B cell (primary cell): ENCODE data around the gene SFMBT1. TPM values are rescaled to one million over a fixed set of nuclear protein-coding genes. Genes with fewer than 3 reads are reported as not detected.

Experiments
- ATAC-seq: fragments of 200-7000 bp; cut with Tn5 transposase; one replicate; pipeline ENCODE4 v1.10.0; 2021; ENCODE audit warnings: low read depth, mild to moderate bottlenecking, moderate number of reproducible peaks, moderate library complexity
- CTCF ChIA-PET: fragments of 350-600 bp; sonication (Branson Sonifier 250); formaldehyde crosslinking; loops from one replicate; lab custom pipeline; 2021; ENCODE audit warnings: antibody characterized with exemption, inconsistent platforms; lab: Charles Lee
- POLR2A ChIA-PET: fragments of 350-600 bp; sonication (Branson Sonifier 250); formaldehyde crosslinking; loops from one replicate; lab custom pipeline; 2021; ENCODE audit warnings: antibody characterized with exemption; lab: Charles Lee
- DNase-seq: peaks from one replicate; pipeline ENCODE4 v3.0.0; 2013
- H2AFZ ChIP-seq: 2 replicates; pipeline ENCODE4 v1.6.1; 2012; ENCODE audit warnings: mild to moderate bottlenecking, low read depth, low read length; ENCODE audit not compliant: insufficient read depth, poor library complexity, severe bottlenecking
- H3K27ac ChIP-seq, 2 donors: 1 replicate in 1 of 2; 2 replicates in 1 of 2; pipeline ENCODE4 v1.5.1; 2012 to 2013; ENCODE audit warnings: low read length in 2 of 2, mild to moderate bottlenecking in 2 of 2, moderate library complexity in 1 of 2
- H3K27me3 ChIP-seq, 4 experiments: fragments of 200-600 bp in 1 of 4; sonication (generic) in 1 of 4; replicated peaks in 1 of 4; 1 replicate in 2 of 4; 2 replicates in 2 of 4; pipeline versions ENCODE4 v1.6.1 to v1.7.0; 2013 to 2016; ENCODE audit warnings: low read length in 3 of 4, mild to moderate bottlenecking in 2 of 4, mixed read lengths in 1 of 4, moderate library complexity in 1 of 4; ENCODE audit not compliant: insufficient read depth in 4 of 4, control insufficient read depth in 3 of 4; ENCODE audit errors: control extremely low read depth in 1 of 4
- H3K36me3 ChIP-seq, 2 experiments: replicated peaks in 1 of 2; 1 replicate in 1 of 2; 2 replicates in 1 of 2; pipeline versions ENCODE4 v1.6.1 to v1.7.1; 2013; ENCODE audit warnings: low read length in 1 of 2; ENCODE audit not compliant: insufficient read depth in 2 of 2, control insufficient read depth in 1 of 2; ENCODE audit errors: control extremely low read depth in 1 of 2, extremely low read depth in 1 of 2
- H3K4me1 ChIP-seq, 2 donors: fragments of 200-600 bp in 1 of 2; sonication (generic) in 1 of 2; 1 replicate in 1 of 2; 2 replicates in 1 of 2; pipeline versions ENCODE4 v1.5.1 to v1.6.1; 2013 to 2017; ENCODE audit warnings: low read length in 2 of 2; ENCODE audit not compliant: control insufficient read depth in 2 of 2, insufficient read depth in 2 of 2
- H3K4me2 ChIP-seq: replicated peaks from 2 replicates; pipeline ENCODE3; 2012; ENCODE audit warnings: mild to moderate bottlenecking, low read depth, low read length; ENCODE audit not compliant: poor library complexity, severe bottlenecking
- H3K4me3 ChIP-seq, 5 experiments: fragments of 200-600 bp in 1 of 5; sonication (generic) in 1 of 5; 1 replicate in 3 of 5; 2 replicates in 2 of 5; pipeline versions ENCODE4 v1.5.1 to v1.7.0; 2011 to 2016; ENCODE audit warnings: low read length in 4 of 5, mild to moderate bottlenecking in 4 of 5, low read depth in 2 of 5, control low read depth in 1 of 5, moderate library complexity in 1 of 5; ENCODE audit not compliant: insufficient read depth in 1 of 5; ENCODE audit errors: control extremely low read depth in 1 of 5, extremely low read depth in 1 of 5
- H3K79me2 ChIP-seq: fragments of 200-600 bp; sonication (generic); one replicate; pipeline ENCODE4 v1.6.0; 2016; ENCODE audit warnings: low read length; ENCODE audit not compliant: control insufficient read depth, insufficient read depth
- H3K9ac ChIP-seq: fragments of 200-600 bp; sonication (generic); 2 replicates; pipeline ENCODE4 v1.6.1; 2017; ENCODE audit warnings: mild to moderate bottlenecking, low read length, moderate library complexity
- H3K9me3 ChIP-seq, 3 donors: one replicate each; pipeline versions ENCODE4 v1.6.1 to v1.7.1; 2013; ENCODE audit warnings: low read length in 2 of 3; ENCODE audit not compliant: control insufficient read depth in 2 of 3, insufficient read depth in 1 of 3; ENCODE audit errors: control extremely low read depth in 1 of 3
- H4K20me1 ChIP-seq: 2 replicates; pipeline ENCODE4 v1.6.0; 2012; ENCODE audit warnings: mild to moderate bottlenecking, low read length; ENCODE audit not compliant: insufficient read depth, control insufficient read depth, poor library complexity, severe bottlenecking
- H3K27ac Mint-ChIP-seq: one replicate; pipeline ENCODE4 v1.8.0; 2021; ENCODE audit warnings: mixed read lengths
- H3K27me3 Mint-ChIP-seq: one replicate; pipeline ENCODE4 v1.8.0; 2021; ENCODE audit warnings: mixed read lengths
- H3K4me1 Mint-ChIP-seq: one replicate; pipeline ENCODE4 v1.8.0; 2021; ENCODE audit warnings: mixed read lengths
- H3K4me3 Mint-ChIP-seq: one replicate; pipeline ENCODE4 v1.8.0; 2021; ENCODE audit warnings: mixed read lengths
- H3K9me3 Mint-ChIP-seq: one replicate; pipeline ENCODE4 v1.8.0; 2022; ENCODE audit warnings: mixed read lengths; ENCODE audit not compliant: insufficient read depth
- CTCF ChIP-seq: fragments of 200-600 bp; IDR thresholded peaks from one replicate; pipeline ENCODE4 v1.8.0; 2022; ENCODE audit warnings: antibody characterized with exemption, mild to moderate bottlenecking
- EZH2 ChIP-seq: IDR thresholded peaks from 2 replicates; pipeline ENCODE4 v1.6.1; 2012; ENCODE audit warnings: borderline replicate concordance, low read depth, mild to moderate bottlenecking, moderate library complexity, low read length; ENCODE audit not compliant: insufficient read depth, poor library complexity, severe bottlenecking
- WGBS: methylation state at CpG from one replicate; pipeline ENCODE4 v1.1.5; 2013; ENCODE audit warnings: missing lambda C conversion rate; ENCODE audit not compliant: insufficient coverage; 5-methylcytosine and 5-hydroxymethylcytosine counted together
- intact Hi-C: fragments of 100-400 bp; cut with micrococcal nuclease; formaldehyde crosslinking; loops from one replicate; pipeline ENCODE4 v1.10.0; 2022
- polyA plus RNA-seq: library from polyadenylated mRNA; depleted of rRNA; stranded (reverse); fragments of >200 nt; gene quantifications from 2 replicates; pipeline ENCODE4 v1.2.3, GENCODE V29; 2012
- total RNA-seq, 2 donors: library from RNA; stranded (reverse); fragments of 120-200 nt in 1 of 2; gene quantifications; 1 replicate in 1 of 2; 2 replicates in 1 of 2; pipeline versions ENCODE4 v1.2.3 to v1.2.4, GENCODE V29; 2013 to 2022

The SFMBT1 gene
- total and polyA plus RNA-seq, 2 donors (not counting 1 experiment from before 2014, with no cell fraction given), result 9.9 to 55.8 TPM

DNA sequence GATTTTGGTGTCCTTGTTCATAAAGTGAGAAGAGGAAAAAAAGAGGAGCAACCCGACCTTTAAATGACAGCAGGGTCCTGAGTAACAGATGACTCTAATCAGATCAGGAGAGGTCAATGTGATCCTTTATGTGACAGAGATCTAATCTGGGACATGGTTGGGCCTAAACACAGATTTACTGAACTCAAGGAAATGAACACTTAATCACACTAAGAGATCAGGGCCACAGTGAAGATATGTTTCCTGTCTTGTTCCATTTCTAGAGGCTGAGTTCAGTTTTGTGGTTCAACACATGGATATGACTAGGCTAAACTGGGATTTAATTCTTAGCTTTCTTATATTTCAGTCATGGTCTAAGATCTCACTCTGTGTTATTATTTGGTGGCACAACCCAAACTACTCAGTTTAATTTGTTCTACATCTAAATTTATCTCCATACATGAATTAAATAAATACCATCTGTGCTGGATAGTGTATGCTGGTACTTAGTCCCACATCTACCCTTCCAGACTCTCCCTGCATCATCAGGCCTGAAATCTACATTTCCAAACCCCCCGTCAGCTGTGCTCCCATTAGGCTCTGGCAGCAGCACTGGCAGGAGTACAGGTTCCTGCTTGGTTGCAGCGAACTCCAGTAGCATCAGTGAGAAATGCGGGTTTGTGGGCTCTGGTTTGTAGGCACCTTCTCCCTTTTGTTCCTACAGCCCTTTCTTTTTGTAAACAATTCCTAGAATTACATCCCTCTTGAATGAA is 22.6 kb downstream of the SFMBT1 start:
- 80% methylated on average over 4 of the region's 4 CpGs for WGBS
- intact Hi-C loops, result no loop called here
- Histone ChIP-seq H3K4me1 (peaks cover 14 to 20% of the 10 kb centered on the region in 2 donors), H3K9ac (no peak overlapping the region), H3K4me3 (no peak overlapping the region), H3K27me3 (no peaks in the 10 kb centered on the region), H3K27ac (no peak overlapping the region), H4K20me1 (peaks cover 11% of the 10 kb centered on the region), H3K9me3 (no peaks in the 10 kb centered on the region), H3K79me2 (peaks cover 87% of the 10 kb centered on the region), H3K4me2 (no peak overlapping the region), H2AFZ (no peak overlapping the region), H3K36me3 (no peaks in the 10 kb centered on the region)
- peaks cover 50% of the 10 kb centered on the region for H3K4me1 Mint-ChIP-seq
- no peak for ATAC-seq
- no peak overlapping the region for H3K4me3 Mint-ChIP-seq
- TF ChIP-seq EZH2 (no peak), CTCF (no peak)
- H3K27ac Mint-ChIP-seq, result no peak overlapping the region
- ChIA-PET POLR2A (interaction anchor here (0.6 kb wide), 1 partner anchor 10 kb away, joined by 3 read pairs; no protein-coding TSS in a partner anchor), CTCF (interaction anchor here (1.0 kb wide), 1 partner anchor 88 kb away, joined by 3 read pairs; no protein-coding TSS in a partner anchor)
- DNase-seq, result no peak
- no peaks in the 10 kb centered on the region for H3K27me3 Mint-ChIP-seq
- no peaks in the 10 kb centered on the region for H3K9me3 Mint-ChIP-seq

GRCh38 chr3:53022647-53023046 is 23.2 kb downstream of the SFMBT1 start:
- TF ChIP-seq EZH2, result no peak
- TF ChIP-seq CTCF, result no peak
- H4K20me1 ChIP-seq, result peaks cover 5% of the 10 kb centered on the region
- Mint-ChIP-seq H3K4me1 (peaks cover 54% of the 10 kb centered on the region), H3K27me3 (no peaks in the 10 kb centered on the region), H3K9me3 (no peaks in the 10 kb centered on the region), H3K4me3 (no peak overlapping the region), H3K27ac (no peak overlapping the region)
- no peak overlapping the region for H3K4me2 ChIP-seq
- ATAC-seq (no peak), DNase-seq (no peak)
- H3K36me3 ChIP-seq, result no peaks in the 10 kb centered on the region
- H3K4me1 ChIP-seq, result peaks cover 20 to 26% of the 10 kb centered on the region in 2 donors
- H3K9me3 ChIP-seq, result no peaks in the 10 kb centered on the region
- WGBS, result no CpG with 5 or more reads among the region's 3 CpGs
- no peak overlapping the region for H3K4me3 ChIP-seq
- H3K9ac ChIP-seq, result no peak overlapping the region
- no peak overlapping the region for H3K27ac ChIP-seq
- ChIA-PET POLR2A (interaction anchor here (0.5 kb wide), 1 partner anchor 19 kb away, joined by 3 read pairs; no protein-coding TSS in a partner anchor), CTCF (no interaction called here)
- no peaks in the 10 kb centered on the region for H3K27me3 ChIP-seq
- peaks cover 81% of the 10 kb centered on the region for H3K79me2 ChIP-seq
- no peak overlapping the region for H2AFZ ChIP-seq
- intact Hi-C loops, result no loop called here
